ENCODE data around the gene RDH5.

The RDH5 gene

DNA sequence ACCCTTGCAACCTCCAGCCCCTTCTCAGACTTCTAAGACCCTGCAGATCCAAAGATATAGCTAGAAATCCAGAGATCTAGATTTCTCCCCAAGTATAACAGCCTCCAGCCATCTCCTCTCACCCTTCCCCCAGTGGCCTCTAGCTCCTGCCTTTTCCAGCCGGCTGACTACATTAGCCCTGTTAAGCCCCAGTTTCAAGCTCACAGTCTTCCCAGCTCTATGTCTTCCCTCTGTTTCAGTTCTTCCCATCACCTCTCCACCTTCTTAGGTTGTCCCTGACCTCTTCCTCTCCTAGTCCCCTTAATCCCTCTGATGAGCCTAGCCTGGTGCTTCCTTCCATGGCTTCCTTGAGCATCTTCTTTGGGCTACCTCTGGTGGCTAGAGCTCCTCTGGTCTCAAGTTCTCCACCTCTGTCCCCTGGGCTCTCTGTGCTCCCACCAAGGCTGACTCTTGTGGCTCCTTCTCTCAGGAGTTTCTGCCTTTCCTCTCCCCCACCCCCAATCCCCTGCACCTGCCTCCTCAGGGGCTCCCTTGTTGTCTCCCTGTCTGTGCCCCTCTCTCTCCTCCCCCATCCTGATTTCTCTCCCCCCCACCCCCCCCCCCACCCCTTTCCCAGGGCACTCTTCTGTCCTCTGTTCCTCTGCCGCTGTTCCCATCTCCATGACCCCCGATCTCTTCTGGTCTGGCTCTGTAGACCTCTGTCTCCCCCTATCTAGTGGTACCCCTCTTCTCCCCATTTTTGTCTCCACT, 21.9 kb downstream of the RDH5 start:
- DNase-seq (ENCODE audit: low read depth), result no peak
- H3K4me3 ChIP-seq (ENCODE audit: low read depth, low read length), result no peak overlapping the region
- TF ChIP-seq, protein P1, sequence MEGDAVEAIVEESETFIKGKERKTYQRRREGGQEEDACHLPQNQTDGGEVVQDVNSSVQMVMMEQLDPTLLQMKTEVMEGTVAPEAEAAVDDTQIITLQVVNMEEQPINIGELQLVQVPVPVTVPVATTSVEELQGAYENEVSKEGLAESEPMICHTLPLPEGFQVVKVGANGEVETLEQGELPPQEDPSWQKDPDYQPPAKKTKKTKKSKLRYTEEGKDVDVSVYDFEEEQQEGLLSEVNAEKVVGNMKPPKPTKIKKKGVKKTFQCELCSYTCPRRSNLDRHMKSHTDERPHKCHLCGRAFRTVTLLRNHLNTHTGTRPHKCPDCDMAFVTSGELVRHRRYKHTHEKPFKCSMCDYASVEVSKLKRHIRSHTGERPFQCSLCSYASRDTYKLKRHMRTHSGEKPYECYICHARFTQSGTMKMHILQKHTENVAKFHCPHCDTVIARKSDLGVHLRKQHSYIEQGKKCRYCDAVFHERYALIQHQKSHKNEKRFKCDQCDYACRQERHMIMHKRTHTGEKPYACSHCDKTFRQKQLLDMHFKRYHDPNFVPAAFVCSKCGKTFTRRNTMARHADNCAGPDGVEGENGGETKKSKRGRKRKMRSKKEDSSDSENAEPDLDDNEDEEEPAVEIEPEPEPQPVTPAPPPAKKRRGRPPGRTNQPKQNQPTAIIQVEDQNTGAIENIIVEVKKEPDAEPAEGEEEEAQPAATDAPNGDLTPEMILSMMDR (conservative IDR thresholded peaks at IDR 0.05; ENCODE audit: low read depth, low read length), result no peak

DNA sequence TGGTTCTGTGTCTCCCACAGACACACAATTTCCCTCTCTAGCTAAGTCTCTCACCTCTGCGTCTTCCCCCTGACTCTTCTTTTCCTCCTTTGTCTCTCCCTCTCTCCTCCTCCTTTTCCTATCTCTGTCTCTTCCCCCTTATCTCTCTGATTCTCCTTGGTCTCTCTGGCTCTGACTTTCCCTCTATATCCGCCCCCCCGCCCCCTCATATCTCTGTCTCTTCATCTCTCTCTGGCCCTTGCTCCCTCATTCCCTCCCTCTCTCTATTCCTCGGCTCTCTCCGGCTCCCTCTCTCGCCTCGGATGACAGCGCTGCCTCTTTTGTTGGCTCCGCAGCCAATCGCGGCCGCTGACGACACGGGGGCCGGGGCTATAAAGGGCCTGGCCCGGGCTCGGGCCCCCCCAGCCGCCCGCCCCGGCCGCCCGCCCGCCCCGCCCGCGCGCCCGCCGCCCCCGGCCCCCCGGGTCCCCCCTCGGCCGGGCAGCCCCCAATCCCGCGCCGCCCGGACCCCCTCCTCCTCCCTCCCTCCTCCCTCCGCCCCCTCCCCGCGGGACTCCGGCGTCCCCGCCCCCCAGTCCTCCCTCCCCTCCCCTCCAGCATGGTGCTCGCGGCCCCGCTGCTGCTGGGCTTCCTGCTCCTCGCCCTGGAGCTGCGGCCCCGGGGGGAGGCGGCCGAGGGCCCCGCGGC, 22.7 kb downstream of the RDH5 start, which contains the start of gene GDF11:
TSS of gene GDF11 (plus strand) at position 404 of the 687 bp plus-strand sequence. CDS start at position 599, 195 bp downstream.
- peak within 1 kb of the TSS; percentile 70 for H3K4me3 ChIP-seq (ENCODE audit: low read depth, low read length)
- TF ChIP-seq, protein P1 (conservative IDR thresholded peaks at IDR 0.05; ENCODE audit: low read depth, low read length), result no peak
- peak; percentile 71 for DNase-seq (ENCODE audit: low read depth)

DNA sequence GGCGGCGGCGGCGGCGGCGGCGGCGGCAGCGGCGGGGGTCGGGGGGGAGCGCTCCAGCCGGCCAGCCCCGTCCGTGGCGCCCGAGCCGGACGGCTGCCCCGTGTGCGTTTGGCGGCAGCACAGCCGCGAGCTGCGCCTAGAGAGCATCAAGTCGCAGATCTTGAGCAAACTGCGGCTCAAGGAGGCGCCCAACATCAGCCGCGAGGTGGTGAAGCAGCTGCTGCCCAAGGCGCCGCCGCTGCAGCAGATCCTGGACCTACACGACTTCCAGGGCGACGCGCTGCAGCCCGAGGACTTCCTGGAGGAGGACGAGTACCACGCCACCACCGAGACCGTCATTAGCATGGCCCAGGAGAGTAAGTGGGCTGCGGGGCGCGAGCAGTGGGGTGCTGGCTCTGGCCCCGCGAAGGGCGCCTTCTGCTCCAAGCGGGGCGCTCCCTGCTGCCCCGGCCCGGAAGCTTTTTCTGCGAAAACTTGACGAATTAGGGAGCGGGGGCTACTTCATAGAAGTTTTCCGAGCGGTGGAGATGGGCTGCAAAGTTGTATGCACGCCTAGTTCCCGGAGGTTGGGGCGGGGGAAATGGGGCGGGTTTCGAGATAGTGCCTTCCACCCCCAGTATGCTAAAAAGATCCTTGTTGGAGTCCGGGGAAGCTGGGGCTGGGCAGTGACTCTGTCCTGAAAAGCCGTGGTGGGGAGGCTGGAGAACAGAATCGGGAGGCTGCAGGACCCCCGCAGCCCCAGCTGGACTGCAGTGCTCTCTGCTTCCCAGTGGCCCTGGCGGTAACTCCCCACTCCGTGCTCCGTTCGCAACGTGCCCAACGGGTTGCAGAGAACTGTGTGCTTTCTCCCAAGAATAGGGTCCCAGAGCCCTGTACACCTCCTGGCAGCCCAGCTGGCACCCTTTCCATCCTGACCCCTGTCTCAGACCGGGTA, 23.5 kb downstream of the RDH5 start:
- TF ChIP-seq, protein P1 (conservative IDR thresholded peaks at IDR 0.05; ENCODE audit: low read depth, low read length), result peak; percentile 30
- peak overlapping the region; percentile 70 for H3K4me3 ChIP-seq (ENCODE audit: low read depth, low read length)
- DNase-seq (ENCODE audit: low read depth), result peak; percentile 75

DNA sequence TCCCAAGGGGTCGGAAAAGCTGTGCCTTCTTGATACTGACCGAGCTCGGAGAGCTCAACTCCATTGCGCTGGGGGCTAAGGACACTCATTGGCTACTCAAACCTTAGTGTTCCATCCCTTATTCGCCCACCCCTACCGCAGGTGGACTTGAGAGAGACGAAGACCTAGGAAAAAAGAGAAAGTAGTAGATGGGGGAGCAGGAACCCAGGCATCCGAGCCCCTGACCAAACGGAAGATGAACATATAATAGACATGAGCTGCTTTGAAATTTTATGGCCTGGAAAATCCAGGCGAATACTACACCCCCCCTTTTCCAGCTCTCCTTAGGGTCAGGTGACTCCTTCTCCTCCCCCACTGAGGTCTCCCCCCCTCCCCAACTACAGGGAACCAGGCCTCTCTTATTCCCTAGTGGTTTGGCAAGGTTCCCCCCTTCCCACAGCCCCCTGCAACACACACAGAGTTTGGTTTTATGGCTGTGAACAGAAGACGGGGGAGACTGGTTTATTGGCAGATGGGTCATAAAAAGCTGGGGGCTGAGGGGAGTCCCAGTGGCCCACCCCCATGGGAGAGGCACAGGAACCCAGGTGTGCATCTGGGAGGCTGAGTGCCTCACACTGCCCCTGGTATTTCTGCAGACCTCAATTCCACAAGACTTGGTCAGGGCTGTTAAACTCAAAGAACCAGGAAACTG, 24.3 kb downstream of the RDH5 start:
- no peak for DNase-seq (ENCODE audit: low read depth)
- peak overlapping the region; percentile 70 for H3K4me3 ChIP-seq (ENCODE audit: low read depth, low read length)
- TF ChIP-seq, protein P1 (conservative IDR thresholded peaks at IDR 0.05; ENCODE audit: low read depth, low read length), result no peak

DNA sequence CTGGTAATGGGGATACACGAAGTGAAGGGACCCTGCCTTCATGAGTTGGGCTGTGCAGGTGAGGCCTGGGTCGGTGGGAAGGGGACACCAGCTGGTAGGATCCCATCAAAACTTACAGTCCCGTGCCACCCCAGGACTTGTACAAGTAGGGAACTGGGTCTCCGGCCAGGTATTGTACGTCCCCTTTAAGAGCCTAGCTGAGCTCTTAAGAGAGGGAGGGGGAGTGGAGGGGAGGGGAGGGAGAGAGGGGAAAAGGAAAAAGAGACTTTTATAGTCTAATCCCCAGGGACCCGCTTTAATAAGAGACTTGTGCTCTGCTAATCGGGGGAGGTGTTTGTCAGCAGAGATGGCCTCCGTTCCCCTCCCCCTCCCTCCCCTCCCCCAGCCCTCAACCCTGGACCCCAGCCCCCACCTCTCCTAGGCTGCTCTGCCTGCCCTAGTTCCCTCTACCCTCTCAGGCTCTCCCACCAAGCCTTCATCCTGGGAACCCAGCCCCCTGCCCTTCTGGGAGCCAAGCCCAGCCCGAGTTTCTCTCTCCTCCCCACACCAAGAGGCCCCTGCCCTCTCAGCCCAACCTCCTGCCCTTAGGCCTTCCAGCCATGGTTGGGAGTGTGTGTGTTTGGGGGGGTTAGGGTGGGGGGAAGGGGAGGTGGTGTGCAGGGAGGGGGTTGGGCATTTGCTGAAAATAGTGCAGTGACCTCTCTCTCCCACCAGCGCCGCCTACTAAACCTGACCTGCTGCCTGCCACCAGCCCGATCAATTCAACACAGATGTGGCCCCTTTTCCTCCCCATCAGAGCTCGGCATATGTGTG, 25.4 kb downstream of the RDH5 start:
- peak; percentile 38 for DNase-seq (ENCODE audit: low read depth)
- H3K4me3 ChIP-seq (ENCODE audit: low read depth, low read length), result peak overlapping the region; percentile 11

More for the DNA sequence above, 25.4 kb downstream of the RDH5 start:
- TF ChIP-seq, protein P1 (conservative IDR thresholded peaks at IDR 0.05; ENCODE audit: low read depth, low read length), result no peak
